ENCODE data around the gene CUBN.

GRCh38 chr10:16788125-16788524 is 341.5 kb downstream of the CUBN start:
- TF ChIP-seq CTCF (conservative IDR thresholded peaks at IDR 0.05 in 1 of 2, IDR thresholded peaks at IDR 0.05 in 1 of 2; ENCODE audit: extremely low read depth in 1 of 2, insufficient read depth in 1 of 2, low read depth in 1 of 2, low read length in 2 of 2) (no peak), EZH2 (IDR thresholded peaks at IDR 0.05; ENCODE audit: borderline replicate concordance, low read length) (no peak)

All from mammary epithelial cell (primary cell).